ENCODE measurements around the gene MEAF6. TPM values are rescaled to one million over a fixed set of nuclear protein-coding genes. Genes with fewer than 3 reads are reported as not detected.

Gene MEAF6
- total RNA-seq, 1 experiment from 2014 or later, result 51.6 TPM

GRCh38 chr1:37561133-37562132 is 46.9 kb upstream of the MEAF6 start:
- no peak overlapping the region for H2AFZ ChIP-seq (ENCODE audit: low read length)
- H2AK5ac ChIP-seq (ENCODE audit: insufficient read length, low read length), result no peak overlapping the region
- no peaks in the 10 kb centered on the region for H3K9me3 ChIP-seq (ENCODE audit: control insufficient read depth, low read depth, low read length)
- H2BK120ac ChIP-seq (ENCODE audit: low read depth, low read length, poor library complexity, severe bottlenecking), result no peak overlapping the region
- H3K79me1 ChIP-seq (ENCODE audit: insufficient read depth, low read depth, low read length, poor library complexity, severe bottlenecking), result no peaks in the 10 kb centered on the region
- no peak overlapping the region for H3K18ac ChIP-seq (ENCODE audit: insufficient read length, low read depth, low read length)
- H2BK5ac ChIP-seq (ENCODE audit: insufficient read length, low read length), result no peak overlapping the region
- TF ChIP-seq CTCF (conservative IDR thresholded peaks at IDR 0.05), result peak; percentile 70
- Mint-ChIP-seq H3K27me3 (ENCODE audit: low read depth) (no peaks in the 10 kb centered on the region), H3K4me3 (no peak overlapping the region), H3K36me3 (ENCODE audit: insufficient read depth in 1 of 3, low read depth in 3 of 3) (peaks cover 5 to 31% (median 21%) of the 10 kb centered on the region in 3 experiments; a peak in 6 of 7 replicates), H3K9me3 (no peaks in the 10 kb centered on the region), H3K4me1 (peaks cover 14 to 17% of the 10 kb centered on the region in 2 experiments), H3K27ac (peak overlapping the region in 2 of 3 experiments; percentile 83 to 93; a peak in 4 of 7 replicates)
- peaks cover 5% of the 10 kb centered on the region for H3K23me2 ChIP-seq (ENCODE audit: insufficient read length, low read depth, low read length, poor library complexity, severe bottlenecking)
- no peak overlapping the region for H2BK20ac ChIP-seq (ENCODE audit: low read depth, low read length, poor library complexity, severe bottlenecking)
- no peak overlapping the region for H2BK15ac ChIP-seq (ENCODE audit: low read depth, low read length)
- H3K14ac ChIP-seq (ENCODE audit: insufficient read depth, low read length), result no peak overlapping the region
- no peak overlapping the region for H3K23ac ChIP-seq (ENCODE audit: insufficient read length, low read depth, low read length)
- no peak overlapping the region for H3K56ac ChIP-seq (ENCODE audit: insufficient read length, low read depth, low read length)
- H4K20me1 ChIP-seq (ENCODE audit: control insufficient read depth, insufficient read depth, insufficient read length), result no peaks in the 10 kb centered on the region
- no peak overlapping the region for H3K27ac ChIP-seq (ENCODE audit: insufficient read length, low read depth, low read length)
- H4K5ac ChIP-seq (ENCODE audit: insufficient read length, low read depth, low read length), result no peak overlapping the region
- peak; percentile 68 for DNase-seq
- H3K27me3 ChIP-seq (ENCODE audit: insufficient read depth, low read length), result no peaks in the 10 kb centered on the region
- H4K91ac ChIP-seq (ENCODE audit: insufficient read length, low read depth, low read length), result no peak overlapping the region
- no peak overlapping the region for H3K4ac ChIP-seq (ENCODE audit: low read depth, low read length)
- no peak overlapping the region for H4K8ac ChIP-seq (replicated peaks; ENCODE audit: insufficient read length, low read depth, low read length)
- no peak overlapping the region for H3K9ac ChIP-seq (ENCODE audit: extremely low read depth, insufficient read length, low read length)
- H3K4me2 ChIP-seq (ENCODE audit: insufficient read depth, insufficient read length, low read length), result no peak overlapping the region
- no peak overlapping the region for H2BK12ac ChIP-seq (ENCODE audit: insufficient read length, low read depth, low read length)
- H3K4me1 ChIP-seq (ENCODE audit: insufficient read depth, low read length), result no peaks in the 10 kb centered on the region
- no peaks in the 10 kb centered on the region for H3K79me2 ChIP-seq (ENCODE audit: insufficient read depth, low read length)
- WGBS (ENCODE audit: extremely low coverage, insufficient read length, low lambda C conversion rate), result no CpG with 5 or more reads among the region's 21 CpGs
- H3T11ph ChIP-seq (ENCODE audit: low read length), result no peak overlapping the region
